ENCODE results near the gene CLPSL2.
A peak's percentile ranks its signal among the peaks of the same experiment; 100 is the strongest.

CLPSL2 gene

GRCh38 chr6:35788423-35788982 is 12.1 kb downstream of the CLPSL2 start:
- ATAC-seq, result no peak

GRCh38 chr6:35790683-35791082 is 14.3 kb downstream of the CLPSL2 start:
- ATAC-seq, result no peak

- no peak for ATAC-seq
Observed at GRCh38 chr6:35794536-35795452, 18.4 kb downstream of the CLPSL2 start.

- ATAC-seq, result no peak
Observed at GRCh38 chr6:35795453-35796071, 19.2 kb downstream of the CLPSL2 start.

GRCh38 chr6:35796236-35796635 is 19.8 kb downstream of the CLPSL2 start:
- ATAC-seq, result no peak

- ATAC-seq, result no peak
Observed at GRCh38 chr6:35797837-35798526, 21.6 kb downstream of the CLPSL2 start.

GRCh38 chr6:35798706-35799105 is 22.3 kb downstream of the CLPSL2 start:
- ATAC-seq, result no peak

- no peak for ATAC-seq
Observed at GRCh38 chr6:35801148-35801547, 24.8 kb downstream of the CLPSL2 start.

GRCh38 chr6:35804996-35805736 is 28.8 kb downstream of the CLPSL2 start, which contains the start of gene LHFPL5:
Gene LHFPL5 (plus strand): TSS chr6:35805352. CDS start chr6:35805671, 319 bp downstream.
- no peak for ATAC-seq

GRCh38 chr6:35808688-35809087 is 32.3 kb downstream of the CLPSL2 start:
- ATAC-seq, result no peak

- ATAC-seq, result no peak
Observed at GRCh38 chr6:35809809-35810208, 33.4 kb downstream of the CLPSL2 start.

- ATAC-seq, result peak in 1 of 2 donors; percentile 60
Observed at GRCh38 chr6:35810971-35811698, 34.7 kb downstream of the CLPSL2 start.

GRCh38 chr6:35811699-35811995 is 35.2 kb downstream of the CLPSL2 start:
- ATAC-seq, result no peak

- ATAC-seq, result no peak
Observed at GRCh38 chr6:35817515-35817914, 41.1 kb downstream of the CLPSL2 start.

GRCh38 chr6:35823601-35824000 is 47.2 kb downstream of the CLPSL2 start:
- ATAC-seq, result no peak

- no peak for ATAC-seq
Observed at GRCh38 chr6:35824552-35825192, 48.3 kb downstream of the CLPSL2 start.

Data from activated CD4-positive, CD25-positive, alpha-beta regulatory T cell treated with anti-CD3 and anti-CD28 coated beads, Interleukin-2, amount 50 U/mL, for 24 hours (primary cell).